Trophoblast cell (in vitro differentiated cells and primary cell): Measurements from ENCODE around the gene TEX22.

Experiments used
- DNase-seq, 2 donors: peaks; one replicate each; pipeline ENCODE4 v3.0.0-alpha.2; 2016
- H2AFZ ChIP-seq: 2 replicates; pipeline ENCODE4 v1.6.1; 2013; ENCODE audit warnings: low read length, moderate library complexity, mild to moderate bottlenecking; ENCODE audit not compliant: insufficient read depth, poor library complexity
- H2AK5ac ChIP-seq: 2 replicates; pipeline ENCODE4 v1.6.1; 2013; ENCODE audit warnings: mild to moderate bottlenecking, low read length
- H2BK120ac ChIP-seq: 2 replicates; pipeline ENCODE4 v1.6.1; 2013; ENCODE audit warnings: low read length, mild to moderate bottlenecking, moderate library complexity; ENCODE audit not compliant: insufficient read depth, poor library complexity
- H2BK12ac ChIP-seq: 2 replicates; pipeline ENCODE4 v1.6.1; 2013; ENCODE audit warnings: mild to moderate bottlenecking, low read length, moderate library complexity
- H2BK5ac ChIP-seq: 2 replicates; pipeline ENCODE4 v1.6.1; 2013; ENCODE audit warnings: low read length, low read depth, moderate library complexity, mild to moderate bottlenecking; ENCODE audit not compliant: poor library complexity
- H3K14ac ChIP-seq: 2 replicates; pipeline ENCODE4 v1.6.1; 2013; ENCODE audit warnings: mild to moderate bottlenecking, low read length
- H3K18ac ChIP-seq: 2 replicates; pipeline ENCODE4 v1.6.1; 2013; ENCODE audit warnings: mild to moderate bottlenecking, low read length
- H3K23ac ChIP-seq: 2 replicates; pipeline ENCODE4 v1.6.1; 2013; ENCODE audit warnings: low read length
- H3K27ac ChIP-seq: 2 replicates; pipeline ENCODE4 v1.5.1; 2013; ENCODE audit warnings: low read depth, mild to moderate bottlenecking, inconsistent platforms, low read length, moderate library complexity
- H3K27me3 ChIP-seq: 2 replicates; pipeline ENCODE4 v1.6.1; 2013; ENCODE audit warnings: inconsistent platforms, mild to moderate bottlenecking, low read length, moderate library complexity; ENCODE audit not compliant: insufficient read depth
- H3K36me3 ChIP-seq, 2 experiments: 1 replicate in 1 of 2; 2 replicates in 1 of 2; pipeline ENCODE4 v1.6.1; 2013; ENCODE audit warnings: low read length in 2 of 2, mild to moderate bottlenecking in 2 of 2, moderate library complexity in 1 of 2; ENCODE audit not compliant: insufficient read depth in 2 of 2, control insufficient read depth in 1 of 2
- H3K4ac ChIP-seq: 2 replicates; pipeline ENCODE4 v1.6.1; 2013; ENCODE audit warnings: low read depth, mild to moderate bottlenecking, low read length, moderate library complexity
- H3K4me1 ChIP-seq, 2 experiments: 1 replicate in 1 of 2; 2 replicates in 1 of 2; pipeline ENCODE4 v1.6.1; 2013; ENCODE audit warnings: low read length in 2 of 2, mild to moderate bottlenecking in 2 of 2, moderate library complexity in 1 of 2; ENCODE audit not compliant: insufficient read depth in 2 of 2, control insufficient read depth in 1 of 2
- H3K4me2 ChIP-seq: 2 replicates; pipeline ENCODE4 v1.6.1; 2013; ENCODE audit warnings: inconsistent platforms, mild to moderate bottlenecking, low read length, moderate library complexity
- H3K4me3 ChIP-seq: 2 replicates; pipeline ENCODE4 v1.5.1; 2013; ENCODE audit warnings: mild to moderate bottlenecking, low read depth, low read length, inconsistent platforms
- H3K79me1 ChIP-seq: one replicate; pipeline ENCODE4 v1.6.1; 2013; ENCODE audit warnings: low read length
- H3K79me2 ChIP-seq: 2 replicates; pipeline ENCODE4 v1.6.1; 2013; ENCODE audit warnings: low read length, mild to moderate bottlenecking; ENCODE audit not compliant: control insufficient read depth, insufficient read depth, poor library complexity
- H3K9ac ChIP-seq: 2 replicates; pipeline ENCODE4 v1.6.1; 2013; ENCODE audit warnings: mild to moderate bottlenecking, low read length
- H3K9me3 ChIP-seq: 2 replicates; pipeline ENCODE4 v1.6.1; 2013; ENCODE audit warnings: low read depth, mild to moderate bottlenecking, control low read depth, inconsistent platforms, low read length; ENCODE audit not compliant: insufficient read depth
- H4K12ac ChIP-seq: 2 replicates; pipeline ENCODE4 v1.6.1; 2013; ENCODE audit warnings: low read depth, mild to moderate bottlenecking, low read length, moderate library complexity
- H4K8ac ChIP-seq: 2 replicates; pipeline ENCODE4 v1.6.1; 2013; ENCODE audit warnings: low read depth, mild to moderate bottlenecking, low read length, moderate library complexity
- H4K91ac ChIP-seq: one replicate; pipeline ENCODE4 v1.6.1; 2013; ENCODE audit warnings: low read depth, mild to moderate bottlenecking, low read length, moderate library complexity
- WGBS: extraction: QIAGEN DNeasy Blood & Tissue Kit; methylation state at CpG from one replicate; pipeline ENCODE4 v1.1.7; 2013; ENCODE audit warnings: missing lambda C conversion rate; ENCODE audit not compliant: insufficient read length, insufficient coverage; ENCODE audit errors: extremely low coverage; 5-methylcytosine and 5-hydroxymethylcytosine counted together

The TEX22 gene

DNA sequence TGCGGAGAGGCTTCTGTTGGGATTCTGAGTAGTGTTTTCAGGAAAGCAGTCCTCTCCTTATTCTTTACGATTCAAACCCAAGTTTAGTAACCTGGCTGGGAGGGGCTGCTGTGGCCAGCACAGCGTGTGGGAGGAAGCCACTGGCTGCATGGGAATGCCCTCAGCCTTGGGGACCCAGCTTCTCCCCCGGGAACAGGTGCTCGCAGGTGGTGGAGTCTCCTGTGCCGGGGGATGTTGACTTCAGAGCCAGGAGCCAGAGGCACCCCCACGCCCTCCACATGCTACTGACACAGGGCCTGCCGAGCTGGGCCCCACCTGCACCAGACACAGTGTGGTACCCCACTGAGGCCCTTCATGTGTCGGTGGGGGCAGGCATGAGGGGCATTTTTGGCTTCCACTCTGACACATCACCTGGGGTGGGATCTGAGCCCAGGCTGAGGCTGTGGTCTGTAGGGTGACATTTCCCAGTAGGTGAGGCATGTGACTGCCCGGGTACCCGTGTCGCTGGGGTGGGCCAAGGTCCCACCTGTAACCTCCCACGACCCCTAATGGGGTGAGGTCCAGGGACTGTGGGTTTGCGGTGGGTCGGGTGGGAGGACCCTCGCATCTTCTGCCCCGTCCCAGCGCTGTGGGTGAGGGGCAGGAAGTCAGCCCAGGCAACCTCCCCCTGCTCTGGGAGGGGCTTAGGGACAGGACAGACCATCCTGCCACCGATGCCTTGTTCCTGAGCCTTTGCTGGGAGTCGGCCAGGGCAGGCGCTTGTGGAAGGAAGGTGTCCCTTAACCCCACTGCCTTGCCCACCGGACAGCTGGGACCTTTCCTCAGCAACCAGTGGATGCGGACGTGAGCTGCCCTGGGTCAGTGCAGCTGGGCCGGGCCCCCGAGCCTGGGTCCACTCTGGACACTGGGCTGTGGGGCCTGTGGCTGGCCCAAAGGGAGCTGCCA, 47.8 kb downstream of the TEX22 start:
- Histone ChIP-seq H2AK5ac (no peak overlapping the region), H3K79me1 (no peaks in the 10 kb centered on the region), H3K14ac (no peak overlapping the region), H3K4me3 (no peak overlapping the region), H3K23ac (no peak overlapping the region), H4K91ac (no peak overlapping the region), H3K9me3 (peaks cover 8% of the 10 kb centered on the region), H3K27me3 (no peaks in the 10 kb centered on the region), H2BK120ac (no peak overlapping the region), H4K12ac (peak overlapping the region; percentile 2), H2BK12ac (no peak overlapping the region), H4K8ac (no peak overlapping the region), H3K4me1 (peaks cover 0 to 7% of the 10 kb centered on the region in 2 experiments), H3K4me2 (no peak overlapping the region), H2AFZ (no peak overlapping the region), H3K4ac (peak overlapping the region; percentile 20), H3K9ac (no peak overlapping the region), H3K36me3 (peaks cover 54 to 57% of the 10 kb centered on the region in 2 experiments), H3K27ac (no peak overlapping the region), H3K79me2 (no peaks in the 10 kb centered on the region), H3K18ac (no peak overlapping the region), H2BK5ac (no peak overlapping the region)
- no CpG with 5 or more reads among the region's 26 CpGs for WGBS
- no peak for DNase-seq

DNA sequence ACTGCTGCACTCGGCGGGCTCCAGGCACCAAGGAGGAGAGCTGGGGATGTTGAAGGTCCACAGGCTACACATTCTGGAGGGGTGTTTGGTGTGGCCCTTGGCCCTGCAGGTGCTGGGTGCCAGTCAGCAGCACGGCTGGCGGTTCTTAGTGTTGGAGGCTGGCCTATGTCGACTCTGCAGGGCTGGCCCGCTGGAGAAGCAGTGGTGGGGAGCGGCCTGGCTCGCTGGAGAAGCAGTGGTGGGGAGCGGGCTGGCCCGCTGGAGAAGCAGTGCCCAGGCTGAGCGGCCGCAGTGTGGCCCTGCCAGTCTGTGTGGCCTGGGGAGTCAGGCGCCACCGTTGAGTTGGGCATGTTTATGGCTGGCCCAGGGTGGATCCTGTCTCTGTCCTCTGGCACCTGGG, 48.6 kb downstream of the TEX22 start:
- Histone ChIP-seq H3K27me3 (no peaks in the 10 kb centered on the region), H3K23ac (no peak overlapping the region), H2AK5ac (no peak overlapping the region), H3K36me3 (peaks cover 58 to 63% of the 10 kb centered on the region in 2 experiments), H3K79me2 (no peaks in the 10 kb centered on the region), H4K91ac (no peak overlapping the region), H2BK12ac (no peak overlapping the region), H3K4me3 (peak overlapping the region; percentile 10), H4K12ac (no peak overlapping the region), H3K27ac (no peak overlapping the region), H3K18ac (peak overlapping the region; percentile 41), H2BK5ac (no peak overlapping the region), H4K8ac (no peak overlapping the region), H3K79me1 (no peaks in the 10 kb centered on the region), H2BK120ac (no peak overlapping the region), H3K14ac (no peak overlapping the region), H3K4me1 (peaks cover 0 to 7% of the 10 kb centered on the region in 2 experiments), H2AFZ (no peak overlapping the region), H3K4ac (no peak overlapping the region), H3K9ac (no peak overlapping the region), H3K4me2 (no peak overlapping the region), H3K9me3 (peaks cover 9% of the 10 kb centered on the region)
- WGBS, result no CpG with 5 or more reads among the region's 14 CpGs
- no peak for DNase-seq

DNA sequence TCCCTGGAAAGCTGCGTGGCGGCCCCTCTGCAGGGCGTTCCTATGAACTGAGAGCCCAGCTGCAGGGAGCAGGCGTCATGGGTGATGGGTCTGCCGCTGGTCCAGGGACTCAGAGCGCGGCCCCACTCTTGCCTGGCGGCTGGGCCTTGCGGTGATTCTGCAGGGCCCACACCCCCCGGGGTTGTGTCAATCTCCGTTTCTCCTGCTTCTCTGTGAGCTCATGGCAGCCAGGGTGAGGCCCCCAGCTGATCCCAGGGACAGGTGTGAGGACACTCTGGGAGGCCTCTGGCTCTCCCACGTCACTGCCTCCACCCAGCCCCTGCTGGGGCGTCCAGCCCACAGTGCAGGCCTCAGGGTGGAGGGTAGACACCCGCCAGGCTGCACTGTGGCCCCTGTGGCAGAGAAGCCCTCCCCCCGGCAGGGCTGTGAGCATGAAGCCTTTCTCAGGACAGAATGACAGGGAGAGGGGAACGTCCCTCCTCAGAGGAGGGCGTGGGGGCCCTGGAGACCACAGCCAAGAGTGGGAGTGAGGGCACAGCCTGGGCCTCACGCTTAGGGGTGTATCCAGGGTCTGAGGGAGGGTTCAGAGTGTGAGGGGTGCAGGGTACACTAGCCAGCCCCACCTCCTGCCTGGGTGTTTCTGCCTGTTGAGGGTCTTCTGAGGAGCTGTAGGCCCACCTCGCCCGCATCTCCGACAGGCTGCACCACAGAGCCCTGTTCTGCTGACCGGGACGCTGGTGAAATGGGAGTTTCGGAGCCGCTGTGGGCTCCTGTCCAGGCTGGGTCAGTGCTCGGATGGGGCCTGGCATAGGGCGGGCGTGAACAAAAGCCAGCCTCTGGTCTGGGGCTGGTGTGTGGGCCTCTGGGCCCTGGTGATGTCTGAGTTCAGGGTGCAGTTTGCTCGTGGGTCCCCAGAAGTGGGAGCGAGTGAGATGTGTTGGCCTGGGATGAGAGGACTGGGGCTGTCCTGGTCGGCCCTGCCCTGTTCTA, 49.6 kb downstream of the TEX22 start:
- Histone ChIP-seq H2BK12ac (no peak overlapping the region), H3K9me3 (peaks cover 6% of the 10 kb centered on the region), H4K12ac (peak overlapping the region; percentile 24), H2AFZ (no peak overlapping the region), H3K27me3 (no peaks in the 10 kb centered on the region), H4K91ac (no peak overlapping the region), H3K9ac (no peak overlapping the region), H3K23ac (no peak overlapping the region), H3K4me3 (no peak overlapping the region), H3K79me2 (no peaks in the 10 kb centered on the region), H3K18ac (peak overlapping the region; percentile 68), H2BK120ac (no peak overlapping the region), H3K4me2 (no peak overlapping the region), H2AK5ac (no peak overlapping the region), H3K27ac (no peak overlapping the region), H3K36me3 (peaks cover 59 to 63% of the 10 kb centered on the region in 2 experiments), H2BK5ac (no peak overlapping the region), H4K8ac (no peak overlapping the region), H3K4me1 (peaks cover 0 to 7% of the 10 kb centered on the region in 2 experiments), H3K79me1 (no peaks in the 10 kb centered on the region), H3K4ac (peak overlapping the region; percentile 25), H3K14ac (no peak overlapping the region)
- no peak for DNase-seq
- no CpG with 5 or more reads among the region's 31 CpGs for WGBS

DNA sequence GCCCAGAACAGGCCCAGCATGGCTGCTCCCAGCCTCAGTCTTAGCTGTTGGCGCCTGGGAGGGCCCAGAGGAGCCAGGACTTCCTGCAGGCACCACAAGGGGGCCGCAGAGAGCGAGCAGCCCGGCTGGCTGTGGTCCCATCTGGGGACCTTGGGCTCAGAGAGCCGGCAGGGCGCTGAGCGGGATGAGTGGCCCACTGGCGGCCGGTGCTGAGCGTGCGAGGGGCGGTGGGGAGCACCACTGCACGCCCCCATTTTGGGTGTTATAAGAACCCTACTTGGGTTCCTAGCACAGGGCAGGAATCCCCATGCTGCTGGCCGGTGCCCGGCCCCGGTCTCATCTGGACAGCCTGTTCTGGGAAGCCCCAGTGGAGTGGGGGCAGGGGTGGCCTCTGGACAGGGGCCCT, 50.4 kb downstream of the TEX22 start:
- Histone ChIP-seq H4K8ac (no peak overlapping the region), H3K14ac (no peak overlapping the region), H4K91ac (no peak overlapping the region), H3K36me3 (peaks cover 61 to 66% of the 10 kb centered on the region in 2 experiments), H2BK120ac (no peak overlapping the region), H3K4me1 (peaks cover 0 to 7% of the 10 kb centered on the region in 2 experiments), H2AK5ac (no peak overlapping the region), H3K79me2 (no peaks in the 10 kb centered on the region), H2BK5ac (no peak overlapping the region), H3K27me3 (no peaks in the 10 kb centered on the region), H4K12ac (peak overlapping the region; percentile 24), H3K4me2 (no peak overlapping the region), H3K27ac (no peak overlapping the region), H3K18ac (peak overlapping the region; percentile 33), H2BK12ac (no peak overlapping the region), H3K9me3 (peaks cover 4% of the 10 kb centered on the region), H3K4ac (peak overlapping the region; percentile 25), H3K23ac (no peak overlapping the region), H3K4me3 (no peak overlapping the region), H3K79me1 (no peaks in the 10 kb centered on the region), H2AFZ (no peak overlapping the region), H3K9ac (no peak overlapping the region)
- no CpG with 5 or more reads among the region's 16 CpGs for WGBS
- DNase-seq, result peak; percentile 51 to 83
